NCI-H2196 (cell line): ENCODE measurements around the gene RBM12.

Experiments used
- DNase-seq: peaks from one replicate; lab custom pipeline; 2025; ENCODE audit not compliant: unreplicated experiment; lab: John Stamatoyannopoulos, UW

Gene RBM12

GRCh38 chr20:35621560-35621946, 43.1 kb downstream of the RBM12 start:
- no peak for DNase-seq

DNA sequence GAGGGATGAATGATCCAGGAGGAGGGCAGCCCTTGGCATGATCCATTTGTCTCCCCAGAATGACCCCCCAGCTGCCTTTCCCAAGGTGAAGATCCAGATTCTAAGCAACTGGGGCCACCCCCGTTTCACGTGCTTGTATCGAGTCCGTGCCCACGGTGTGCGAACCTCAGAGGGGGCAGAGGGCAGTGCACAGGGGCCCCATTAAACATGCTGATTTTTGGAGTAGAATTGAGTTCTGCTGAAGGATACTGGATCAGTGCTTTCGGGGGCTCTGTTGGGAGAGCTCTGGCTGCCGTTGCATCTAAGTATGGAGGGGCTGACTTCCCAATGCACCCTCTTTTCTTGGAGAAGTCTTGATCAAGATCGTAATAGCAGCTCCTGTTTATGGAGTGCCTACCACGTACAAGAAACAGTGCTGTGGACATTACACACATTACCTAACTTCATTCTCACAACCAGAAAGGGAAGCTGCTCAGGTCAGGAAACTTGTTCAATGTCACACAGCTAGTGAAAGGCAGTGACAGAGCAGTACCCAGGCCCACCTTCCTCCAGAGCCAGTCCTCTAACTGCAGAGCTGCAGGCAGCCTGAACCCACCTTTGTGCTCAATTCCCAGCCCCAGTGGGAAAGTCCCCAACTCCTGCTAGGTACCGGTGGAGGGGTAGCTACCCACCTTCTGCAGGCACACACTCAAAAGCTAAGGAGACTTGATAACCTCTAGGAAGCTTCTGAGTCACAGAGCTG, 43.7 kb downstream of the RBM12 start:
- no peak for DNase-seq

GRCh38 chr20:35619196-35620095, 45.3 kb downstream of the RBM12 start:
- peak; percentile 94 for DNase-seq

DNA sequence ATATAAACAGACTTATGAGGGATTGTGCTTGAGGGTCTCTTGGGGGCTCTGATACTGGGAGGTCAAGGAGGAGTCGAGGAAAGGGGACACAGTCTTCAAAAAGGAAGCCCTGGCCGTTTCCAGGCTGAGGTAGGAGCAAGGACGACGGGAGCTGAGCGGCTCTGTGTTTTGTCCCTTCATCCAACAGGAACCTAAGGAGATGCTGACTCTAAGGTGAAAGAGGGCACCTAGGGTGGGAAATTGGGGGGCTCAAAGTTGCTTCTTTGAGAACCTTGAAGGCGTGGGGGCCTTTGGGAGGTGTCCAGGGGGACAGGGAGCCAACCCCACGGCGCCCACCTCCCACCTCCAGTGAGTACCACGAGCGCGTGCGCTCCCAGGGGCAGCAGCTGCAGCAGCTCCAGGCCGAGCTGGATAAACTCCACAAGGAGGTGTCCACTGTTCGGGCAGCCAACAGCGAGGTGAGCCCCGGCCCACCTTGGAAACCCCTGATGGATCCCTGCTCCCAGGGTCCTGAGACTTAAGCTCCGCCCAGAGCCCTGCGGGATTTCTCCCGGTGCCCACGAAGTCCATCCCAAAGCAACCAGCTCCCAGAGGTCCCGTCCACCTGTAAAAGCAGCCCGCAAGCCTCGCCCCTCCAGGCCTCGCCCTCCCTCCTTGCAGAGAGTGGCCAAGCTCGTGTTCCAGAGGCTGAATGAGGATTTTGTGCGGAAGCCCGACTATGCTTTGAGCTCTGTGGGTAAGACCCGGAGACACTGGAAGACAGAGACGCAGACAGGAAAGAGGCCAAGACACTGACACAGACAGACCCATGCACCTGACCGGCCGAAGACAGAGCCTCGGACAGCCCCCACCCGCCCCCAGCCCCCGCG, 46.2 kb downstream of the RBM12 start:
- DNase-seq: no peak

- peak; percentile 36 for DNase-seq
Measured at GRCh38 chr20:35617397-35618262, 47.1 kb downstream of the RBM12 start.

DNA sequence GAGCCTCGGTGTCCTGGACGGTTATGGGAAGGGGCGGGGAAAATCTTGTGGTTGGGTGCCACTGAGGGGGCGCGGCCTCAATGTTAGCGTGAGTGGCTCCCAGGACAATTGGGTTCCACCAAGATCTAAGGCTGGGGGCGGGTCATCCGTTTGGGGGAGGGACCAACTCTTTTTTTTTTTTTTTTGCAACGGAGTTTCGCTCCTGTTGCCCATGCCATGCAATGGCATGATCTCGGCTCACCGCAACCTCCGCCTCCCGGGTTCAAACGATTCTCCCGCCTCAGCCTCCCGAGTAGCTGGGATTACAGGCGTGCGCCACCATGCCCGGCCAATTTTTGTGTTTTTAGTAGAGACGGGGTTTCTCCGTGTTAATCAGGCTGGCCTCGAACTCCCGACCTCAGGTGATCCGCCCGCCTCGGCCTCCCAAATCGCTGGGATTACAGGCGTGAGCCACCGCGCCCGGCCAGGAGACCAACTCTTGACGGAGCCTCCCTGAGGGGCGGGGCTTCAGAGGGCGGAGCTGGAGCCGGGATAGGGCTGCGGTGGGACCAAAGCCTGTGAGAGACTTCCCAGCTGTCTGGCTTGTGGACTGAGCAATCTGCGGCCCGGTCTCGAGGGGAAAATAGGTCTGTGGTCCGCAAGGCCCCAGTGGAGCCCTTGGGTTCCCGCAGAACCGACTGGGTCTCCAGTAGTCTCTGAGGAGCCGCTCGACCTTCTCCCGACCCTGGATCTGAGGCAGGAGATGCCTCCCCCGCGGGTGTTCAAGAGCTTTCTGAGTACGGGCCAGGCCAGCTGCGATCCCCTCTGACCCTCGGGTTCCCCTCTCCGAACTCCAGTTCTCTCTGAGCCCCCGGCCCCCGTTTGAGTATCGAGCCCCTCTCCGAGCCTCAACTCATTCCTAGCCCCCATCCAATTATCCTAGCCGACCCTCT, 48.0 kb downstream of the RBM12 start:
- peak; percentile 86 for DNase-seq

- DNase-seq: peak; percentile 100
Measured at GRCh38 chr20:35615667-35616464, 48.8 kb downstream of the RBM12 start, which contains the start of gene SPAG4. SPAG4 (plus strand) TSS chr20:35615829; CDS start chr20:35616004, 175 bp downstream.

DNA sequence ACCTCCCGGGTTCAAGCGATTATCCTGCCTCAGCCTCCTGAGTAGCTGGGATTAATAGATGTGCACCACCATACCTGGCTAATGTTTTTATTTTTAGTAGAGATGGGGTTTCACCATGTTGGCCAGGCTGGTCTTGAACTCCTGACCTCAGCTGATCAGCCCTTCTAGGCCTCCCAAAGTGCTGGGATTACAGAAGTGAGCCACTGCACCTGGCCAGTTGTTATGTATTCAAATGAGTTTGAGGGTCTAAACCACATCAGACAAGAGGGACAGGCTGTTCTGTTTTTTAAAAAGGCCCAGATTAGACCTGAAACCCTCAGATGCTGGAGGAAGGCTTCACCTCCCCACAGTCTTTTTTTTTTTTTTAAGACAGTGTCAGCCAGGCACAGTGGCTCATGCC, 53.2 kb downstream of the RBM12 start:
- no peak for DNase-seq

DNA sequence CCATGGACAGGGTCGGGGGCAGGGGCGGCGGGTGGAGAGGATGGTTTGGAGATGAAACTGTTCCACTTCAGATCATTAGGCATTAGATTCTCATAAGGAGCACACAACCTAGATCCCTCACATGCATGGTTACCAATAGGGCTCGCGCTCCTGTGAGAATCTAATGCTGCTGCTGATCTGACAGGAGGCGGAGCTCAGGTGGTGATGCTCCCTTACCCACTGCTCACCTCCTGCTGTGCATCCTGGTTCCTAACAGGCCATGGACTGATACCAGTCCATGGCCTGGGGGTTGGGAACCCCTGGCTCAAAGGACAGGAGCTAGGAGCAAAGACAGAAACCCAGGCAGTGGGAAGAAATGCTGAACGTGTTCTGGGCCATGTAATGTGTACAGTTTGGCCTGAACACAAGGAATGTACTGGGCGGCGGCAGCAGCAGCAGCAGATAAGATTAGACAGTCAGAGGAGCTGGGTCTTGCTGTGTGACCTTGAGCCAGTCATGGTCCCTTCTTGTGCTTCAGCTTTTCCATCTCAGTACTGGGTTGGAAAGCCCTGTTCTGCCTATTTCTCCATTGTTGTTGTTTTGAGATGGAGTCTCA, 53.8 kb downstream of the RBM12 start:
- DNase-seq: no peak

DNA sequence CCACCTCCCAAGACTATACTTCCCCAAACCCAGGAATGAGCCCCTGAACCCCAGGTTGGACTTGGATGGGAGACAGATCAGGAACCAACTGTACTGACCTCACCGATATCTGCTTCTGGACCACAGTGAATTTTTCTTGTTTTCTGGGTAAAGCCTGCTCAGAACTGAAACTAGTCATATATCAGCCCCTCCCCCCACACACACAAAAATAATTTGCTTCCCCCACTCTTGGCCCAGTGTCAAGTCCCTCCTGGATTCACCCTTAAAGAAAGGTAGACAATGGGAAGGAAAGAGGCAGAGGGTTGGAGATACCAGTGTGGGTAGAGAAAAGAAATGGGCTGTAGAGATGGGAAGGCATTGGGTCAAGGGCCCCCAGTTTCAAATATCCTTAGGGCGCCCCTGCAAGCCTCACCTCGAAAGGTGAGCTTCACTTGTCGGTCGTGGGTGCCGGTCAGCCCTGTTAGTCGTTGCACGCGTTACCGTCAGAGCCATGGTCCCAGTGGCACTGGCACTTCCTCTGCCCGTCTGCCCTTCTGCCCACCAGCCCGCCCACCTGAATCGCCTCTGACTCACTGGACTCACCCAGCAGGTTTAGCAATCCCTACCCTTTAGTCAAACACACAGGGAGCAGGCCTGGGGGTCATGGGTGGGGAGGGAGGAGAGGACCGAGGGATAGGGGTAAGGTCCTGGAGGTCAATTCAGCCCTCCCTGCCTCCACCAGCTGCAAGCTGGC, 57.5 kb downstream of the RBM12 start:
- DNase-seq: no peak

DNA sequence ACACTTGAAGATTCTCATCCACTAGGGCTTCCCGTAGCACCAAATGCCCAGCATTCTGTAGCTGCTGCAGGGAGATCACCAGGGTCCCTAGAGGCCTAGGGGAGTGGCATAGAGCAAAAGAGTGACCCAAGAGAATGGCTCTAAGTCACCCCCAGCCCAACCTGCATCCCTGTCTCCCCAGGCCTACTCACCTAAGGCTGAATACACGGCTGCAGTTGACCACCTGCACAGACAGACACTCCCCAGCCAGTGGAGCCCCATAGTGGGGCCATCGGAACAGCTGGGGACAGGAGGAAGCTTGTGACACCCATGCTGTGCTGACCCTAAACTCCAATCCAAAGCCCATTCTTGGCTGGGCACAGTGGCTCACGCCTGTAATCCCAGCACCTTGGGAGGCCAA, 58.6 kb downstream of the RBM12 start:
- no peak for DNase-seq

DNA sequence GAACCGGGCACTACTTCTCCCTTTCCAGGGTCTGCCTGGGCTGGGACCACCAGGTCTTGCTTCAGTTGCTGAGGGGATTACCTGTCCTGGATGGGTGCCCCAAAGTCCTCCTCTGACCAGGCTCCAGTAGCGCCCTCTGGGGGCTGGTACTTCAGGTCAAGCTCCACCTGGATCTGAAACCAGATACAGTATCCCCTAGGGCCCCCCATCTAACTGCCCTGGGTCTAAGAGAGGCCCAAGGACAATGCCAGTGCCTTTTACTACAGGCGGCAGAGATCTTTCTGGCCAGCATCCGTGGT, 60.3 kb downstream of the RBM12 start:
- peak; percentile 29 for DNase-seq

- DNase-seq: no peak
Measured at GRCh38 chr20:35603695-35604448, 60.8 kb downstream of the RBM12 start.

- no peak for DNase-seq
Measured at GRCh38 chr20:35602851-35603495, 61.7 kb downstream of the RBM12 start.

- DNase-seq: no peak
Measured at GRCh38 chr20:35601990-35602389, 62.7 kb downstream of the RBM12 start.
